HepG2 (cell line): Measurements from ENCODE around the gene FOXA1. TPM values are rescaled to one million over a fixed set of nuclear protein-coding genes. Genes with fewer than 3 reads are reported as not detected.

Source experiments
- ARNT2 ChIP-seq: sonication (generic); formaldehyde crosslinking; IDR thresholded peaks from 2 replicates; pipeline ENCODE4 v1.8.0; 2022; ENCODE audit warnings: mild to moderate bottlenecking, low read depth, missing genetic modification reagents, moderate library complexity
- BRCA1 ChIP-seq: sonication (generic); formaldehyde crosslinking; IDR thresholded peaks from 2 replicates; pipeline ENCODE4 v1.4.0; 2020; ENCODE audit warnings: missing genetic modification reagents
- FOXK1 ChIP-seq: sonication (generic); formaldehyde crosslinking; IDR thresholded peaks from 2 replicates; pipeline ENCODE4 v1.4.0; 2020; ENCODE audit warnings: low read depth, missing genetic modification reagents, borderline replicate concordance
- HOXA7 ChIP-seq: sonication (generic); formaldehyde crosslinking; IDR thresholded peaks from 2 replicates; pipeline ENCODE4 v1.8.1; 2022; ENCODE audit warnings: mild to moderate bottlenecking, missing genetic modification reagents, moderate library complexity
- ISX ChIP-seq: sonication (generic); formaldehyde crosslinking; conservative IDR thresholded peaks from 2 replicates; pipeline ENCODE4 v1.5.0; 2020; ENCODE audit warnings: missing genetic modification reagents
- KLF16 ChIP-seq, 2 experiments: sonication (generic) in 1 of 2; formaldehyde crosslinking in 1 of 2; IDR thresholded peaks; 2 replicates each; pipeline versions ENCODE4 v1.6.1 to v1.8.0; 2016 to 2023; ENCODE audit warnings: missing genetic modification reagents in 2 of 2, missing compliant biosample characterization in 1 of 2
- KMT2A ChIP-seq: sonication (generic); formaldehyde crosslinking; IDR thresholded peaks from 2 replicates; pipeline ENCODE4 v1.4.0; 2020; ENCODE audit warnings: missing genetic modification reagents
- KMT2B ChIP-seq: IDR thresholded peaks from 2 replicates; pipeline ENCODE4 v1.6.1; 2016; ENCODE audit warnings: missing genetic modification reagents, missing compliant biosample characterization
- MYC ChIP-seq: sonication (generic); formaldehyde crosslinking; IDR thresholded peaks from 2 replicates; pipeline ENCODE4 v1.9.0; 2021; ENCODE audit warnings: missing genetic modification reagents, borderline replicate concordance
- PTBP1 ChIP-seq: fragments of 200-400 bp; formaldehyde crosslinking; IDR thresholded peaks from 2 replicates; pipeline ENCODE4 v1.6.1; 2018; ENCODE audit warnings: low read length, low read depth; ENCODE audit not compliant: poor library complexity, severe bottlenecking
- RFXAP ChIP-seq: sonication (generic); formaldehyde crosslinking; IDR thresholded peaks from 2 replicates; pipeline ENCODE4 v1.4.0; 2020; ENCODE audit warnings: missing genetic modification reagents, borderline replicate concordance
- SIN3A ChIP-seq: IDR thresholded peaks from 2 replicates; pipeline ENCODE4 v1.6.1; 2011; ENCODE audit warnings: low read depth, mild to moderate bottlenecking, control low read depth, low read length, borderline replicate concordance
- STAT5B ChIP-seq: sonication (generic); formaldehyde crosslinking; IDR thresholded peaks from 2 replicates; pipeline ENCODE4 v1.4.0; 2020; ENCODE audit warnings: missing genetic modification reagents
- TFDP2 ChIP-seq: sonication (generic); formaldehyde crosslinking; IDR thresholded peaks from 2 replicates; pipeline ENCODE4 v1.4.0; 2020; ENCODE audit warnings: missing genetic modification reagents
- YY1 ChIP-seq: IDR thresholded peaks from 2 replicates; pipeline ENCODE4 v1.6.1; 2011; ENCODE audit warnings: low read length, low read depth, moderate library complexity, mild to moderate bottlenecking; ENCODE audit not compliant: insufficient read depth, insufficient replicate concordance
- ZFP41 ChIP-seq: sonication (generic); formaldehyde crosslinking; IDR thresholded peaks from 2 replicates; pipeline ENCODE4 v1.4.0; 2020; ENCODE audit warnings: mild to moderate bottlenecking, missing genetic modification reagents, borderline replicate concordance
- ZNF230 ChIP-seq: sonication (generic); formaldehyde crosslinking; IDR thresholded peaks from 2 replicates; pipeline ENCODE4 v1.4.0; 2020; ENCODE audit warnings: mild to moderate bottlenecking, missing genetic modification reagents
- ZNF256 ChIP-seq: sonication (generic); formaldehyde crosslinking; conservative IDR thresholded peaks from 2 replicates; pipeline ENCODE4 v1.4.0; 2020; ENCODE audit warnings: missing genetic modification reagents
- ZNF557 ChIP-seq: sonication (generic); formaldehyde crosslinking; IDR thresholded peaks from 2 replicates; pipeline ENCODE4 v1.4.0; 2020; ENCODE audit warnings: missing genetic modification reagents
- ZNF749 ChIP-seq: sonication (generic); formaldehyde crosslinking; IDR thresholded peaks from 2 replicates; pipeline ENCODE4 v1.8.0; 2022; ENCODE audit warnings: mild to moderate bottlenecking, missing genetic modification reagents, moderate library complexity, borderline replicate concordance
- ZNF768 ChIP-seq: sonication (generic); formaldehyde crosslinking; IDR thresholded peaks from 2 replicates; pipeline ENCODE4 v1.4.0; 2020; ENCODE audit warnings: missing genetic modification reagents
- ZNF800 ChIP-seq: sonication (generic); formaldehyde crosslinking; IDR thresholded peaks from 2 replicates; pipeline ENCODE4 v1.4.0; 2020; ENCODE audit warnings: missing genetic modification reagents
- polyA plus RNA-seq, 8 experiments: library from polyadenylated mRNA; depleted of rRNA in 3 of 8; stranded (reverse) in 7 of 8; unstranded in 1 of 8; fragments of >200 nt; fragmentation: Illumina TruSeq in 4 of 8; extraction: Trizol in 4 of 8; gene quantifications; 2 replicates each; pipeline versions ENCODE4 v1.2.1 to v1.2.3, GENCODE V29; 2011 to 2016; ENCODE audit warnings: low read depth in 4 of 8, missing spikeins in 1 of 8, mixed read lengths in 1 of 8; ENCODE audit not compliant: insufficient read depth in 1 of 8
- total RNA-seq, 5 experiments: library from RNA; depleted of rRNA; stranded (reverse); fragments of >200 nt; fragmentation: Illumina TruSeq; extraction: Trizol; gene quantifications; 2 replicates each; pipeline ENCODE4 v1.2.3, GENCODE V29; 2016; ENCODE audit warnings: low read depth in 1 of 5
- TF ChIP-seq, protein P1 (sequence below): sonication (generic); formaldehyde crosslinking; IDR thresholded peaks from 2 replicates; pipeline ENCODE4 v1.9.0; 2022; ENCODE audit warnings: low read depth, missing genetic modification reagents
- TF ChIP-seq, protein P2 (sequence below): fragments of 450-650 bp; IDR thresholded peaks from 2 replicates; pipeline ENCODE4 v1.6.1; 2016
- TF ChIP-seq, protein P3 (sequence below): sonication (generic); formaldehyde crosslinking; IDR thresholded peaks from 2 replicates; pipeline ENCODE4 v1.5.0; 2020; ENCODE audit warnings: missing genetic modification reagents

The FOXA1 gene
- total and polyA plus RNA-seq, 2 of the 13 experiments (the other 11 are each of a cell fraction or from before 2014, with no cell fraction given): 43.4 to 58.6 TPM

DNA sequence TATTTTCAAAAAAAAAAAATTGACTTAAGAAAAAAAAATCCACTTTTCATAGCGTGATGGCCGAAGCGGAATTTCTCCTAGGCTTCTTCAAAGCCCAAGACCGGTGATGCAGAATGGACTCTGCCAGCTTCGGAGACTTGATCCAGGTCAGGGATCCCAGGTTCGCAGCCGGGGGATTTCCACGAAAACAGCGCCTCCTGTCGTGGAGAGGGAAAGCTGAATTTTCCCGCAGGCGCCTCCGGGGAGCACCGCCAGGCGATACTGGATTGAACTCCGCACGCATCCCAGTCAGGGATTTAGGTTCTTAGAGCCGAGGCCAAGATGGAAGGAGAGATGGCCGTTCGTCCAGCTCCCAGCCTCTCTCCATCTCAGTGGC is 2.5 kb upstream of the FOXA1 start (continued):
- TF ChIP-seq YY1 (no peak), FOXK1 (CRISPR knock-in tag) (no peak), ZNF557 (CRISPR knock-in tag) (no peak), KLF16 (CRISPR knock-in tag; IDR thresholded peaks at IDR 0.05) (no peak), ISX (CRISPR knock-in tag) (no peak), SIN3A (no peak), ZNF230 (CRISPR knock-in tag) (no peak), PTBP1 (peak; percentile 24), ZNF256 (no peak), KMT2B (CRISPR knock-in tag) (no peak), ZNF768 (CRISPR knock-in tag) (no peak), KMT2A (CRISPR knock-in tag) (no peak), TFDP2 (CRISPR knock-in tag) (no peak), STAT5B (CRISPR knock-in tag) (no peak), ZNF800 (CRISPR knock-in tag) (no peak), RFXAP (0 out of 2 replicates have a peak, but pooled peaks have one; percentile 21), ZFP41 (CRISPR knock-in tag) (no peak), MYC (CRISPR knock-in tag) (no peak), HOXA7 (no peak), ZNF749 (no peak), BRCA1 (CRISPR knock-in tag) (no peak), ARNT2 (CRISPR knock-in tag) (no peak)
- TF ChIP-seq, protein P1, sequence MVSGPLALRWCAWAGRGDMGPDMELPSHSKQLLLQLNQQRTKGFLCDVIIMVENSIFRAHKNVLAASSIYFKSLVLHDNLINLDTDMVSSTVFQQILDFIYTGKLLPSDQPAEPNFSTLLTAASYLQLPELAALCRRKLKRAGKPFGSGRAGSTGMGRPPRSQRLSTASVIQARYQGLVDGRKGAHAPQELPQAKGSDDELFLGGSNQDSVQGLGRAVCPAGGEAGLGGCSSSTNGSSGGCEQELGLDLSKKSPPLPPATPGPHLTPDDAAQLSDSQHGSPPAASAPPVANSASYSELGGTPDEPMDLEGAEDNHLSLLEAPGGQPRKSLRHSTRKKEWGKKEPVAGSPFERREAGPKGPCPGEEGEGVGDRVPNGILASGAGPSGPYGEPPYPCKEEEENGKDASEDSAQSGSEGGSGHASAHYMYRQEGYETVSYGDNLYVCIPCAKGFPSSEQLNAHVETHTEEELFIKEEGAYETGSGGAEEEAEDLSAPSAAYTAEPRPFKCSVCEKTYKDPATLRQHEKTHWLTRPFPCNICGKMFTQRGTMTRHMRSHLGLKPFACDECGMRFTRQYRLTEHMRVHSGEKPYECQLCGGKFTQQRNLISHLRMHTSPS: no peak
- TF ChIP-seq, protein P2, sequence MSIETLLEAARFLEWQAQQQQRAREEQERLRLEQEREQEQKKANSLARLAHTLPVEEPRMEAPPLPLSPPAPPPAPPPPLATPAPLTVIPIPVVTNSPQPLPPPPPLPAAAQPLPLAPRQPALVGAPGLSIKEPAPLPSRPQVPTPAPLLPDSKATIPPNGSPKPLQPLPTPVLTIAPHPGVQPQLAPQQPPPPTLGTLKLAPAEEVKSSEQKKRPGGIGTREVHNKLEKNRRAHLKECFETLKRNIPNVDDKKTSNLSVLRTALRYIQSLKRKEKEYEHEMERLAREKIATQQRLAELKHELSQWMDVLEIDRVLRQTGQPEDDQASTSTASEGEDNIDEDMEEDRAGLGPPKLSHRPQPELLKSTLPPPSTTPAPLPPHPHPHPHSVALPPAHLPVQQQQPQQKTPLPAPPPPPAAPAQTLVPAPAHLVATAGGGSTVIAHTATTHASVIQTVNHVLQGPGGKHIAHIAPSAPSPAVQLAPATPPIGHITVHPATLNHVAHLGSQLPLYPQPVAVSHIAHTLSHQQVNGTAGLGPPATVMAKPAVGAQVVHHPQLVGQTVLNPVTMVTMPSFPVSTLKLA: no peak
- TF ChIP-seq, protein P3, sequence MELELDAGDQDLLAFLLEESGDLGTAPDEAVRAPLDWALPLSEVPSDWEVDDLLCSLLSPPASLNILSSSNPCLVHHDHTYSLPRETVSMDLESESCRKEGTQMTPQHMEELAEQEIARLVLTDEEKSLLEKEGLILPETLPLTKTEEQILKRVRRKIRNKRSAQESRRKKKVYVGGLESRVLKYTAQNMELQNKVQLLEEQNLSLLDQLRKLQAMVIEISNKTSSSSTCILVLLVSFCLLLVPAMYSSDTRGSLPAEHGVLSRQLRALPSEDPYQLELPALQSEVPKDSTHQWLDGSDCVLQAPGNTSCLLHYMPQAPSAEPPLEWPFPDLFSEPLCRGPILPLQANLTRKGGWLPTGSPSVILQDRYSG: no peak
